Neural cell (in vitro differentiated cells): ENCODE data around the gene RGS7BP. TPM values are rescaled to one million over a fixed set of nuclear protein-coding genes. Genes with fewer than 3 reads are reported as not detected.

ENCODE experiments used
- H2AFZ ChIP-seq: fragments of 200-600, 300-800 bp; sonication (generic), shearing (Covaris generic); 2 replicates; pipeline ENCODE4 v1.6.0; 2014; ENCODE audit warnings: low read depth, mild to moderate bottlenecking, antibody characterized with exemption, low read length, moderate library complexity
- H3F3A ChIP-seq: fragments of 200-600 bp; shearing (Covaris generic); 2 replicates; pipeline ENCODE4 v1.6.1; 2016; ENCODE audit warnings: mild to moderate bottlenecking, moderate library complexity, mixed read lengths, antibody characterized with exemption, low read length; ENCODE audit not compliant: insufficient read depth, poor library complexity, severe bottlenecking
- H3K27ac ChIP-seq: fragments of 200-600, 300-800 bp; sonication (generic), shearing (Covaris generic); 2 replicates; pipeline ENCODE4 v1.5.1; 2014; ENCODE audit warnings: mild to moderate bottlenecking, low read length, moderate library complexity
- H3K27me3 ChIP-seq: fragments of 300-800, 200-600 bp; sonication (generic), shearing (Covaris generic); 2 replicates; pipeline ENCODE4 v1.6.0; 2014; ENCODE audit warnings: mild to moderate bottlenecking, low read depth, low read length, moderate library complexity; ENCODE audit not compliant: insufficient read depth
- H3K36me3 ChIP-seq: fragments of 300-800, 200-600 bp; sonication (generic), shearing (Covaris generic); 2 replicates; pipeline ENCODE4 v1.5.1; 2014; ENCODE audit warnings: mild to moderate bottlenecking, antibody characterized with exemption, low read length, moderate library complexity; ENCODE audit not compliant: insufficient read depth
- H3K4me2 ChIP-seq: fragments of 300-800, 200-600 bp; sonication (generic), shearing (Covaris generic); 2 replicates; pipeline ENCODE4 v1.6.0; 2014; ENCODE audit warnings: mild to moderate bottlenecking, low read length
- H3K4me3 ChIP-seq: fragments of 300-800, 200-600 bp; sonication (generic), shearing (Covaris generic); 2 replicates; pipeline ENCODE4 v1.5.1; 2014; ENCODE audit warnings: mild to moderate bottlenecking, low read length, moderate library complexity
- H3K79me2 ChIP-seq: fragments of 200-600 bp; shearing (Covaris generic); replicated peaks from 2 replicates; pipeline ENCODE4 v1.6.0; 2014; ENCODE audit warnings: mild to moderate bottlenecking, low read length, moderate library complexity; ENCODE audit not compliant: insufficient read depth
- H3K9ac ChIP-seq: fragments of 300-800, 200-600 bp; sonication (generic), shearing (Covaris generic); 2 replicates; pipeline ENCODE4 v1.6.1; 2016; ENCODE audit warnings: mild to moderate bottlenecking, low read length, mixed read lengths
- H3K9me2 ChIP-seq: fragments of 200-600 bp; shearing (Covaris generic); 2 replicates; pipeline ENCODE4 v1.6.1; 2016; ENCODE audit warnings: mild to moderate bottlenecking, low read length, mixed read lengths; ENCODE audit not compliant: insufficient read depth
- H3K9me3 ChIP-seq: fragments of 200-600, 300-800 bp; sonication (generic), shearing (Covaris generic); 2 replicates; pipeline ENCODE4 v1.6.1; 2016; ENCODE audit warnings: mild to moderate bottlenecking, mixed run types, low read length, moderate library complexity, mixed read lengths
- H4K20me1 ChIP-seq: fragments of 200-600 bp; shearing (Covaris generic); 2 replicates; pipeline ENCODE4 v1.6.1; 2016; ENCODE audit warnings: mild to moderate bottlenecking, mixed run types; ENCODE audit not compliant: insufficient read depth
- CTCF ChIP-seq: fragments of 450-650 bp; IDR thresholded peaks from 2 replicates; pipeline ENCODE4 v1.5.1; 2014; ENCODE audit warnings: antibody characterized with exemption, mild to moderate bottlenecking, moderate library complexity; ENCODE audit not compliant: poor library complexity, severe bottlenecking
- EP300 ChIP-seq: fragments of 450-650 bp; conservative IDR thresholded peaks from 2 replicates; pipeline ENCODE4 v1.6.1; 2014; ENCODE audit warnings: antibody characterized with exemption, mild to moderate bottlenecking, moderate library complexity; ENCODE audit not compliant: poor library complexity, severe bottlenecking
- EZH2 ChIP-seq: fragments of 200-600, 300-800 bp; shearing (Covaris generic), sonication (generic); IDR thresholded peaks from 2 replicates; pipeline ENCODE4 v1.6.1; 2014; ENCODE audit warnings: antibody characterized with exemption, low read length, borderline replicate concordance, mild to moderate bottlenecking; ENCODE audit not compliant: insufficient read depth, poor library complexity, severe bottlenecking
- MXI1 ChIP-seq: fragments of 450-650 bp; conservative IDR thresholded peaks from 2 replicates; pipeline ENCODE4 v1.6.1; 2014; ENCODE audit warnings: antibody characterized with exemption, mild to moderate bottlenecking; ENCODE audit not compliant: poor library complexity, severe bottlenecking
- POLR2AphosphoS5 ChIP-seq: IDR thresholded peaks from 2 replicates; pipeline ENCODE4 v1.6.1; 2012
- RAD21 ChIP-seq: fragments of 450-650 bp; conservative IDR thresholded peaks from 2 replicates; pipeline ENCODE4 v1.6.1; 2014; ENCODE audit warnings: antibody characterized with exemption, mild to moderate bottlenecking, moderate library complexity
- REST ChIP-seq: IDR thresholded peaks from 2 replicates; pipeline ENCODE4 v1.6.1; 2012; ENCODE audit warnings: borderline replicate concordance
- SMC3 ChIP-seq: fragments of 450-650 bp; conservative IDR thresholded peaks from 2 replicates; pipeline ENCODE4 v1.6.1; 2014; ENCODE audit warnings: antibody characterized with exemption, mild to moderate bottlenecking, moderate library complexity; ENCODE audit not compliant: poor library complexity
- TAF1 ChIP-seq: IDR thresholded peaks from 2 replicates; pipeline ENCODE4 v1.6.1; 2012; ENCODE audit warnings: low read depth
- polyA plus RNA-seq: library from polyadenylated mRNA; depleted of rRNA; stranded (reverse); fragments of >200 nt; gene quantifications from 2 replicates; pipeline ENCODE4 v1.2.3, GENCODE V29; 2014

The RGS7BP gene
- polyA plus RNA-seq, 1 donor from 2014 or later: 9.5 TPM

- Histone ChIP-seq H3K79me2 (no peaks in the 10 kb centered on the region), H3K27ac (no peak overlapping the region), H4K20me1 (no peaks in the 10 kb centered on the region), H3F3A (no peaks in the 10 kb centered on the region), H3K27me3 (no peaks in the 10 kb centered on the region), H3K9ac (no peak overlapping the region), H3K4me3 (no peak overlapping the region), H3K9me3 (no peaks in the 10 kb centered on the region), H3K36me3 (no peaks in the 10 kb centered on the region), H3K9me2 (no peaks in the 10 kb centered on the region), H2AFZ (no peak overlapping the region), H3K4me2 (no peak overlapping the region)
- TF ChIP-seq TAF1: no peak
- no peak for TF ChIP-seq RAD21
- no peak for TF ChIP-seq CTCF
- no peak for TF ChIP-seq REST
- TF ChIP-seq POLR2AphosphoS5: no peak
- TF ChIP-seq SMC3: no peak
- no peak for TF ChIP-seq EP300
- TF ChIP-seq MXI1: no peak
- TF ChIP-seq EZH2: no peak
Measured at GRCh38 chr5:64532212-64532611, 26.4 kb downstream of the RGS7BP start.

GRCh38 chr5:64532657-64533056, 26.8 kb downstream of the RGS7BP start:
- Histone ChIP-seq H3K27me3 (no peaks in the 10 kb centered on the region), H4K20me1 (no peaks in the 10 kb centered on the region), H3K9me3 (no peaks in the 10 kb centered on the region), H3K9me2 (no peaks in the 10 kb centered on the region), H3K4me2 (no peak overlapping the region), H3F3A (no peaks in the 10 kb centered on the region), H3K36me3 (no peaks in the 10 kb centered on the region), H3K79me2 (no peaks in the 10 kb centered on the region), H2AFZ (no peak overlapping the region), H3K9ac (no peak overlapping the region), H3K27ac (no peak overlapping the region), H3K4me3 (no peak overlapping the region)
- TF ChIP-seq RAD21 (no peak), MXI1 (no peak), EZH2 (no peak), EP300 (no peak), CTCF (no peak), SMC3 (no peak), POLR2AphosphoS5 (no peak), TAF1 (no peak), REST (no peak)
